Measurements from ENCODE around the gene MESD.

MESD gene

GRCh38 chr15:80913541-80913940, 76.1 kb downstream of the MESD start:
- Mint-ChIP-seq H3K4me3 (no peak overlapping the region), H3K27me3 (ENCODE audit: low read depth) (peaks cover 5% of the 10 kb centered on the region)

DNA sequence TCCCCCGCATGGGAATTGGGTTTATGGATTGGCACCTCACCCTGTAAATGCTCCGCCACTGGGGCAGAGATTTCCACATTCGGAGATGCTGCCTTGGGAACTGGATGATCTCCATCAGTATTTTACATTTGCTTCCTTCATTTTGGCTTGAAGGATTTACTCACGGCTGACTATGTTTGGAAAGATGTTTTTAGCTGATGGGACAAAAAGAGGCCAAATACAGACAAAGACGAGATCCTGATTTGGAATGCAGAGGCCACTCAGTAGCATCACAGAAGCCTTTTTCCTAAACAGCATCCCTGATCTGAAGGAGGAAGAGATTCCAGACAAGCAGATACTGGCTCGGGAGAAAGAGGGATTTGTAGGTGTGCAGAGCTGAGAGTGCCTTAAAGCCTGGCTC, 76.9 kb downstream of the MESD start:
- no peak overlapping the region for H3K4me3 Mint-ChIP-seq
- H3K4me1 Mint-ChIP-seq (ENCODE audit: low read depth) = no peaks in the 10 kb centered on the region
- peaks cover 5% of the 10 kb centered on the region for H3K27me3 Mint-ChIP-seq (ENCODE audit: low read depth)
- no peak overlapping the region for H3K27ac Mint-ChIP-seq
- peaks cover 2% of the 10 kb centered on the region for H3K36me3 Mint-ChIP-seq (ENCODE audit: low read depth)
- peaks cover 4% of the 10 kb centered on the region for H3K9me3 Mint-ChIP-seq

More at GRCh38 chr15:80913541-80913940, 76.1 kb downstream of the MESD start:
- peaks cover 4% of the 10 kb centered on the region for H3K9me3 Mint-ChIP-seq
- no peak overlapping the region for H3K27ac Mint-ChIP-seq
- no peaks in the 10 kb centered on the region for H3K4me1 Mint-ChIP-seq (ENCODE audit: low read depth)
- peaks cover 2% of the 10 kb centered on the region for H3K36me3 Mint-ChIP-seq (ENCODE audit: low read depth)

DNA sequence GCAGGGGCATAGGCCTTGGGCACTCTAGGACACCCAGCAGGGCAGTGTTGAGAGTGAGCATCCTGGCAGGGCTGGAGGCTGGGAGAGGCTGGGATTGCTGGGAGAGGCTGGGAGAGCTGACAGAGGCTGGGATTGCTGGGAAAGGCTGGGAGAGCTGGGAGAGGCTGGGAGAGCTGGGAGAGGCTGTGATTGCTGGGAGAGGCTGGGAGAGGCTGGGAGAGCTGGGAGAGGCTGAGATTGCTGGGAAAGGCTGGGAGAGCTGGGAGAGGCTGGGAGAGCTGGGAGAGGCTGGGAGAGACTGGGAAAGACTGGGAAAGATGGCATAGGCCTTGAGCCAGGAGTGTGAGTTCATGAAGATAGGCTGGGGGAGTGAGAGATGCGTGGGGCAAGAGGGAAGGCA, 77.8 kb downstream of the MESD start:
- H3K27ac Mint-ChIP-seq = no peak overlapping the region
- no peaks in the 10 kb centered on the region for H3K4me1 Mint-ChIP-seq (ENCODE audit: low read depth)
- H3K36me3 Mint-ChIP-seq (ENCODE audit: low read depth) = peaks cover 2% of the 10 kb centered on the region
- no peak overlapping the region for H3K4me3 Mint-ChIP-seq
- peaks cover 4% of the 10 kb centered on the region for H3K9me3 Mint-ChIP-seq
- H3K27me3 Mint-ChIP-seq (ENCODE audit: low read depth) = peaks cover 5% of the 10 kb centered on the region

DNA sequence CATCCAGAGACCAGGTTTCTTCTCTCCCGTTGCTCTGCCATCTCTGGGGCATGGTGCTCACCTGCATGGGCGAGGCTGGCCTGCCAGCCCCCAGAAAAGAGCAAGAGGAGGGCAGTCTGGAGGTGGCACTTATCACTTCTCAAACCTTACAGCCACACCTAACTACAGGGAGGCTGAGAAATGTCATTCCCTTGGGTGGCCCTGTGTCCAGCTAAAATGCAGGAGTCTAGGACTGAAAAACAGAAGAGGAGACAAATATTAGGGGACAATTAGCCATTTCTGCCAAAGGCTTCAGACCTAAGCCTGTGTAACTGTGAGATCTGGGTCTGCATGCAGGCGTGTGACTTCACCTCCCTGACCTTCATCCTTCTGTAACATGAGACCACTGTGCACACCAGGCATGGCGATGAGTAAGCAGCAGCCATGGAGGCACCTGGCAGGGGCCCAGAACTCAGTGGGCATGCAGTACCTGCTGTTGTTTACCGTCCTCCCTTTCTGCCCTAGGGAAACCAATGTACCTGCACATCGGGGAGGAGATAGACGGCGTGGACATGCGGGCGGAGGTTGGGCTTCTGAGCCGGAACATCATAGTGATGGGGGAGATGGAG, 83.4 kb downstream of the MESD start:
- no peaks in the 10 kb centered on the region for H3K4me1 Mint-ChIP-seq (ENCODE audit: low read depth)
- no peak overlapping the region for H3K4me3 Mint-ChIP-seq
- no peaks in the 10 kb centered on the region for H3K27me3 Mint-ChIP-seq (ENCODE audit: low read depth)
- H3K9me3 Mint-ChIP-seq = peaks cover 4% of the 10 kb centered on the region
- H3K36me3 Mint-ChIP-seq (ENCODE audit: low read depth) = peaks cover 2% of the 10 kb centered on the region
- H3K27ac Mint-ChIP-seq = no peak overlapping the region

DNA sequence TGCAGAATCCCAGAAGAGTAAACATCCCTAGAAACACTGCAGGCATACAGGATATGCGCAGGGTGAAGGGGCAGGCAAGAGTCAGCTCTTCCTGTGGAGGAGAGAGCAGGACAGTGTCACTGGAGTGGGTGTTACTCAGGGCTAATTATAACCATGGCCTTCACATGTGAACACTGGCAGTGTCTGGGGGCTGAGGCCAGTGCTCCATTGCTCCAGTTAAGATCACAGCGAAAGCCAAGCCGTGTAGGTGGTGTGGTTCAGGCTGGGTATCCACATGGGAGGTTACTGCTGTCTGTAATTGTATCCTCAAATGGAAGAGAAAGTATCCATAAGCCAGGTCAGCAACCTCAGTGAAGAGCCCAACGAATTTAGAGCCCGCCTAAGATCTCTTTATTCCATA, 84.6 kb downstream of the MESD start:
- no peak overlapping the region for H3K27ac Mint-ChIP-seq
- H3K9me3 Mint-ChIP-seq = peaks cover 4% of the 10 kb centered on the region
- H3K27me3 Mint-ChIP-seq (ENCODE audit: low read depth) = no peaks in the 10 kb centered on the region
- H3K36me3 Mint-ChIP-seq (ENCODE audit: low read depth) = peaks cover 2% of the 10 kb centered on the region
- H3K4me1 Mint-ChIP-seq (ENCODE audit: low read depth) = no peaks in the 10 kb centered on the region
- no peak overlapping the region for H3K4me3 Mint-ChIP-seq

DNA sequence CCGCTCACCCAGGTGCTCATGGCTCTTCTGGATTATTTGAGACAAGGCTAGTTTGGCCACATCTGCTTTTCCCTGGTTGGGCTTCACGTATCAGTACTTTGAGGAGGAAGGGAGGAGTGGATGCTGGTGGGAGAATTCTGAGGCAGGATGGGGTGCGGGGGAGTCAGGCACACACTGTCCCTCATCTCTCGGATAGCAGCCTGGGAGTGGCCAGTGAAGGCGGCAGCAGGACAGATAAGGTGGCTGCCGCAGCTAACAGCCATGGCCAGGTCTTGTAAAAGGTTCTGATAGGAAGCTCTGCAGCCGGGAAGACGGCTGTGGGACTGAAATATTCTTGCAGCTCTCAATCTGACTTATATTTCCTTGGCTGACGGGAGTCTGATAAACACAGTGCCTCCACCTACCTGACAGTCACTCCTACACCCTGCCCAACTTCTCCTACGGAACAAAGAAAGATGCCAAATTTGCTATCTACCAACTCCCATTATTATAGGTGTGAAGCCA, 87.3 kb downstream of the MESD start:
- no peaks in the 10 kb centered on the region for H3K36me3 Mint-ChIP-seq (ENCODE audit: low read depth)
- H3K4me3 Mint-ChIP-seq = no peak overlapping the region
- H3K27me3 Mint-ChIP-seq (ENCODE audit: low read depth) = no peaks in the 10 kb centered on the region
- no peaks in the 10 kb centered on the region for H3K4me1 Mint-ChIP-seq (ENCODE audit: low read depth)
- H3K27ac Mint-ChIP-seq = no peak overlapping the region
- no peaks in the 10 kb centered on the region for H3K9me3 Mint-ChIP-seq

GRCh38 chr15:80898040-80898439, 91.6 kb downstream of the MESD start:
- H3K4me3 Mint-ChIP-seq = no peak overlapping the region
- H3K9me3 Mint-ChIP-seq = peaks cover 6% of the 10 kb centered on the region
- no peaks in the 10 kb centered on the region for H3K27me3 Mint-ChIP-seq (ENCODE audit: low read depth)
- H3K27ac Mint-ChIP-seq = no peak overlapping the region
- peaks cover 3% of the 10 kb centered on the region for H3K36me3 Mint-ChIP-seq (ENCODE audit: low read depth)
- no peaks in the 10 kb centered on the region for H3K4me1 Mint-ChIP-seq (ENCODE audit: low read depth)

All from T-helper 1 cell treated with Interleukin-12 subunit alpha and Interleukin-12 subunit beta and Interleukin-4 antibody, amounts not matched to agents 30 μg/mL and 1 μg/mL, for 36 hours (primary cell).